ENCODE data around the gene MTFP1. TPM values are rescaled to one million over a fixed set of nuclear protein-coding genes. Genes with fewer than 3 reads are reported as not detected.

Gene MTFP1
- total and polyA plus RNA-seq, 9 of the 15 experiments (the other 6 are each of a cell fraction or from before 2014, with no cell fraction given): 10.7 to 52.0 (median 30.1) TPM

DNA sequence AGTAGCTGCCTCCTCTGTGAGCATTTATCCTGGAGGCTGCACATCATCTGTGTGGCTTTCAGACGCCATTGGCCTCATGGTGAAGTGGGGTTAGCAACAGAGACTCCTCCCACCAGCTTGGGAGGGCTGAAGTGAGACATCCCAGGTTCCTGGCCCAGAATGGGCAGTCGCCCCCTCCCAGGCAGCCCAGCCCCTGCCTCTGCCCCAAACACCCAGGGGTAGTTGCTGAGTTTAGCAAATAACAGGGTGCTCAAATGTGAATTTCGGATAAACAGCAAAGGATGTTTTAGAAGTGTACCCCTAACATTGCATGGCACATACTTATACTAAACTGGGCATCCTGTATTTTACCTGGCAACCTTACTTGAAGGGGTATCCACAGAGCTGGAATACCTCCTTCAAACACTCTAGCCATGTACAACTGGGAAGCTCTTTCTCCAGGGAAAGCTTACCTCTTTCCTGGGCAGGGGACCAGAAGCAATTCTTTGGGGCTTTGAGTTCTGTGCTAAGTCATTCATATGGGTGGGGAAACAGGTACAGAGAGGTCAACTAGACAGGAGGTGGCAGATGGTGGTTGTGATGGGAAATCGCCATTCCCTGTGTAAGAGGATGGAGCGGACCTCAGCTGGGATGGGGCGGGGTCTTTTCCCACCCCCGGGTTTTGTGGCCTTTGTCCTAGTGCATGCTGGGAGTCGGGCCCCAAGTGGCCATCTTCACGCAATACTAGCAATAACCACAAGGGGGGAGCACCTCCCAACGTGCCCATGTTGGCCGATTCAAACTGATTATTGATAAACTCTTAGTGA, 19.3 kb downstream of the MTFP1 start (continued):
- TF ChIP-seq MTA2 (IDR thresholded peaks at IDR 0.05; ENCODE audit: low read depth): no peak
- TF ChIP-seq NCOA4 (IDR thresholded peaks at IDR 0.05; ENCODE audit: partially characterized antibody): no peak
- peak; percentile 11; the same call in 1 of the 2 replicates for TF ChIP-seq STAG1 (CRISPR knock-in tag; IDR thresholded peaks at IDR 0.05; ENCODE audit: borderline replicate concordance)
- no peak for TF ChIP-seq SRSF1 (IDR thresholded peaks at IDR 0.05; ENCODE audit: low read depth, low read length)
- TF ChIP-seq NONO (IDR thresholded peaks at IDR 0.05; ENCODE audit: low read depth in 2 of 2, low read length in 1 of 2): no peak
- TF ChIP-seq KDM4B (IDR thresholded peaks at IDR 0.05; ENCODE audit: borderline replicate concordance in 2 of 2, low read depth in 1 of 2): no peak; a peak in 1 of 4 replicates
- TF ChIP-seq HIVEP1 (CRISPR knock-in tag; IDR thresholded peaks at IDR 0.05): no peak
- TF ChIP-seq ETV6 (IDR thresholded peaks at IDR 0.05; ENCODE audit: borderline replicate concordance in 1 of 2, low read depth in 2 of 2, low read length in 1 of 2): no peak
- no peak for TF ChIP-seq ETV6 (CRISPR knock-in tag; IDR thresholded peaks at IDR 0.05; ENCODE audit: borderline replicate concordance)
- TF ChIP-seq, protein P1, sequence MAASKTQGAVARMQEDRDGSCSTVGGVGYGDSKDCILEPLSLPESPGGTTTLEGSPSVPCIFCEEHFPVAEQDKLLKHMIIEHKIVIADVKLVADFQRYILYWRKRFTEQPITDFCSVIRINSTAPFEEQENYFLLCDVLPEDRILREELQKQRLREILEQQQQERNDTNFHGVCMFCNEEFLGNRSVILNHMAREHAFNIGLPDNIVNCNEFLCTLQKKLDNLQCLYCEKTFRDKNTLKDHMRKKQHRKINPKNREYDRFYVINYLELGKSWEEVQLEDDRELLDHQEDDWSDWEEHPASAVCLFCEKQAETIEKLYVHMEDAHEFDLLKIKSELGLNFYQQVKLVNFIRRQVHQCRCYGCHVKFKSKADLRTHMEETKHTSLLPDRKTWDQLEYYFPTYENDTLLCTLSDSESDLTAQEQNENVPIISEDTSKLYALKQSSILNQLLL (CRISPR knock-in tag; IDR thresholded peaks at IDR 0.05; ENCODE audit: borderline replicate concordance): no peak
- TF ChIP-seq RBM17 (IDR thresholded peaks at IDR 0.05; ENCODE audit: borderline replicate concordance, low read depth, low read length): no peak
- no peak for TF ChIP-seq ZNF253 (CRISPR knock-in tag; conservative IDR thresholded peaks at IDR 0.05)
- no peak for TF ChIP-seq MTA1 (IDR thresholded peaks at IDR 0.05; ENCODE audit: borderline replicate concordance)
- TF ChIP-seq ZNF263 (CRISPR knock-in tag; IDR thresholded peaks at IDR 0.05; ENCODE audit: borderline replicate concordance): no peak
- TF ChIP-seq ZNF79 (CRISPR knock-in tag; IDR thresholded peaks at IDR 0.05; ENCODE audit: low read depth): no peak
- TF ChIP-seq SIN3A (IDR thresholded peaks at IDR 0.05; ENCODE audit: borderline replicate concordance in 2 of 2, control insufficient read depth in 1 of 2, low read depth in 2 of 2, low read length in 2 of 2): no peak; a peak in 1 of 4 replicates
- TF ChIP-seq BMI1 (IDR thresholded peaks at IDR 0.05; ENCODE audit: low read length): no peak
- TF ChIP-seq, protein P2, sequence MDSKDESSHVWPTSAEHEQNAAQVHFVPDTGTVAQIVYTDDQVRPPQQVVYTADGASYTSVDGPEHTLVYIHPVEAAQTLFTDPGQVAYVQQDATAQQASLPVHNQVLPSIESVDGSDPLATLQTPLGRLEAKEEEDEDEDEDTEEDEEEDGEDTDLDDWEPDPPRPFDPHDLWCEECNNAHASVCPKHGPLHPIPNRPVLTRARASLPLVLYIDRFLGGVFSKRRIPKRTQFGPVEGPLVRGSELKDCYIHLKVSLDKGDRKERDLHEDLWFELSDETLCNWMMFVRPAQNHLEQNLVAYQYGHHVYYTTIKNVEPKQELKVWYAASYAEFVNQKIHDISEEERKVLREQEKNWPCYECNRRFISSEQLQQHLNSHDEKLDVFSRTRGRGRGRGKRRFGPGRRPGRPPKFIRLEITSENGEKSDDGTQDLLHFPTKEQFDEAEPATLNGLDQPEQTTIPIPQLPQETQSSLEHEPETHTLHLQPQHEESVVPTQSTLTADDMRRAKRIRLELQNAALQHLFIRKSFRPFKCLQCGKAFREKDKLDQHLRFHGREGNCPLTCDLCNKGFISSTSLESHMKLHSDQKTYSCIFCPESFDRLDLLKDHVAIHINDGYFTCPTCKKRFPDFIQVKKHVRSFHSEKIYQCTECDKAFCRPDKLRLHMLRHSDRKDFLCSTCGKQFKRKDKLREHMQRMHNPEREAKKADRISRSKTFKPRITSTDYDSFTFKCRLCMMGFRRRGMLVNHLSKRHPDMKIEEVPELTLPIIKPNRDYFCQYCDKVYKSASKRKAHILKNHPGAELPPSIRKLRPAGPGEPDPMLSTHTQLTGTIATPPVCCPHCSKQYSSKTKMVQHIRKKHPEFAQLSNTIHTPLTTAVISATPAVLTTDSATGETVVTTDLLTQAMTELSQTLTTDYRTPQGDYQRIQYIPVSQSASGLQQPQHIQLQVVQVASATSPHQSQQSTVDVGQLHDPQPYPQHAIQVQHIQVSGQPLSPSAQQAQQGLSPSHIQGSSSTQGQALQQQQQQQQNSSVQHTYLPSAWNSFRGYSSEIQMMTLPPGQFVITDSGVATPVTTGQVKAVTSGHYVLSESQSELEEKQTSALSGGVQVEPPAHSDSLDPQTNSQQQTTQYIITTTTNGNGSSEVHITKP (IDR thresholded peaks at IDR 0.05; ENCODE audit: partially characterized antibody): peak; percentile 86
- no peak for TF ChIP-seq CTBP1 (IDR thresholded peaks at IDR 0.05; ENCODE audit: borderline replicate concordance)
- no peak for TF ChIP-seq RBM14 (IDR thresholded peaks at IDR 0.05; ENCODE audit: borderline replicate concordance, insufficient read depth, low read depth, low read length)
- no peak for TF ChIP-seq SOX6 (IDR thresholded peaks at IDR 0.05)
- no peak for TF ChIP-seq MBD2 (IDR thresholded peaks at IDR 0.05; ENCODE audit: borderline replicate concordance, low read depth)
- no peak for TF ChIP-seq MYNN (IDR thresholded peaks at IDR 0.05)
- no peak for TF ChIP-seq MYNN (CRISPR knock-in tag; IDR thresholded peaks at IDR 0.05)
